GM20000 (cell line): ENCODE measurements around the gene SERPINF2.

Experiments used
- DNase-seq: peaks from one replicate; pipeline ENCODE4 v3.0.0; 2012; ENCODE audit warnings: low spot score
- TF ChIP-seq, protein P1 (sequence below): IDR thresholded peaks from 2 replicates; pipeline ENCODE4 v1.5.1; 2012; ENCODE audit warnings: mild to moderate bottlenecking, control low read depth; ENCODE audit errors: extremely low read depth, missing control alignments

Gene SERPINF2

DNA sequence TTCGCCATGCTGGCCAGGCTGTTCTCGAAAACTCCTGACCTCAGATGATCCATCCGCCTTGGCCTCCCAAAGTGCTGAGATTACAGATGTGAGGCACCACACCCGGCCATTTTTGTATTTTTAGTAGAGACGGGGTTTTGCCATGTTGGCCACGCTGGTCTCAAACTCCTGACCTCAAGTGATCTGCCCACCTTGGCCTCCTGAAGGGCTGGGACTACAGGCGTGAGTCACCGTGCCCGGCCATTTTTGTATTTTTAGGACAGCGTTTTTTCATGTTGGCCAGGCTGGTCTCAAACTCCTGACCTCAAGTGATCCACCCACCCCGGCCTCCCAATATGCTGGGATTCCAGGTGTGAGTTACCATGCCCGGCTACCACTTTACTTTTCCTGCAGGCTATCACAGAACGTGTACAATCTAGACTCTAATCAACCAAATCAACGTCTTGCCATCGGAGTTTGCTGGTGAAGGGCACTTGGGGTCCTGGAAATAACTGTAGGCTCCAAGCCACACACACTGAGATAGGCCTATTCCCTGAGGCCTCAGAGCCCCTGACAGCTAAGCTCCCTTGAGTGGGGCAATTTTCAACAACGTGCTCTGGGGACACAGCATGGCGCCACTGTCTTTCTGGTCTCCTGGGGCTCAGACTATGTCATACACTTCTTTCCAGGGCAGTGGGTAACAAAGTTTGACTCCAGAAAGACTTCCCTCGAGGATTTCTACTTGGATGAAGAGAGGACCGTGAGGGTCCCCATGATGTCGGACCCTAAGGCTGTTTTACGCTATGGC is 31.9 kb downstream of the SERPINF2 start:
- DNase-seq = no peak
- TF ChIP-seq, protein P1, sequence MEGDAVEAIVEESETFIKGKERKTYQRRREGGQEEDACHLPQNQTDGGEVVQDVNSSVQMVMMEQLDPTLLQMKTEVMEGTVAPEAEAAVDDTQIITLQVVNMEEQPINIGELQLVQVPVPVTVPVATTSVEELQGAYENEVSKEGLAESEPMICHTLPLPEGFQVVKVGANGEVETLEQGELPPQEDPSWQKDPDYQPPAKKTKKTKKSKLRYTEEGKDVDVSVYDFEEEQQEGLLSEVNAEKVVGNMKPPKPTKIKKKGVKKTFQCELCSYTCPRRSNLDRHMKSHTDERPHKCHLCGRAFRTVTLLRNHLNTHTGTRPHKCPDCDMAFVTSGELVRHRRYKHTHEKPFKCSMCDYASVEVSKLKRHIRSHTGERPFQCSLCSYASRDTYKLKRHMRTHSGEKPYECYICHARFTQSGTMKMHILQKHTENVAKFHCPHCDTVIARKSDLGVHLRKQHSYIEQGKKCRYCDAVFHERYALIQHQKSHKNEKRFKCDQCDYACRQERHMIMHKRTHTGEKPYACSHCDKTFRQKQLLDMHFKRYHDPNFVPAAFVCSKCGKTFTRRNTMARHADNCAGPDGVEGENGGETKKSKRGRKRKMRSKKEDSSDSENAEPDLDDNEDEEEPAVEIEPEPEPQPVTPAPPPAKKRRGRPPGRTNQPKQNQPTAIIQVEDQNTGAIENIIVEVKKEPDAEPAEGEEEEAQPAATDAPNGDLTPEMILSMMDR = no peak

DNA sequence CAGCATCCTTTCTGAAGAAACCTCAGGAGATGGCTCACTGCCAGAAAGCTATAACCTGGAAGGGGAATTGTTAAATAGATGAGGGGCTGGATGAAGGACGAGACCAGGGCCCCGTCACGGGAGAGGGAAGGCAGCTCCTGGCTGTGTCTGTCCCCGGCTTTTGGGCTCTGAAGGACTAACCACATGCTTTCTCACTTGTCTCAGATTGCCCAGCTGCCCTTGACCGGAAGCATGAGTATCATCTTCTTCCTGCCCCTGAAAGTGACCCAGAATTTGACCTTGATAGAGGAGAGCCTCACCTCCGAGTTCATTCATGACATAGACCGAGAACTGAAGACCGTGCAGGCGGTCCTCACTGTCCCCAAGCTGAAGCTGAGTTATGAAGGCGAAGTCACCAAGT is 33.7 kb downstream of the SERPINF2 start:
- DNase-seq = no peak
- TF ChIP-seq, protein P1 = no peak

DNA sequence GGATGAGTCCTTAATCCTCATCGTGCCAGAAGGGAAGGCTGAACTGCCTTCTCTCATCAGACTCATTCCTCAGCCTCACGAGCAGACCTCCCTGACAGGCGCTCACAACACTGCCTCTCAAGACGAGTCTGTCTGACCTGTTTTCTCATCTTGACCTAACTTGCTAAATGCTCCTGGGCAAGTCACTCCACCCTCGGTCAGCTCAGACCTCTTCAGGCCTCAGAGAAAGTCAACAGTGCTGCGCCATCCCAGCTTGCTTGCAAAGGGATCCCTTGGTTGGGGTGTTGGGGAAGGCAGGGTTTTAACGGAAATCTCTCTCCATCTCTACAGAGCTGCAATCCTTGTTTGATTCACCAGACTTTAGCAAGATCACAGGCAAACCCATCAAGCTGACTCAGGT is 34.2 kb downstream of the SERPINF2 start:
- TF ChIP-seq, protein P1 = no peak
- DNase-seq = no peak

DNA sequence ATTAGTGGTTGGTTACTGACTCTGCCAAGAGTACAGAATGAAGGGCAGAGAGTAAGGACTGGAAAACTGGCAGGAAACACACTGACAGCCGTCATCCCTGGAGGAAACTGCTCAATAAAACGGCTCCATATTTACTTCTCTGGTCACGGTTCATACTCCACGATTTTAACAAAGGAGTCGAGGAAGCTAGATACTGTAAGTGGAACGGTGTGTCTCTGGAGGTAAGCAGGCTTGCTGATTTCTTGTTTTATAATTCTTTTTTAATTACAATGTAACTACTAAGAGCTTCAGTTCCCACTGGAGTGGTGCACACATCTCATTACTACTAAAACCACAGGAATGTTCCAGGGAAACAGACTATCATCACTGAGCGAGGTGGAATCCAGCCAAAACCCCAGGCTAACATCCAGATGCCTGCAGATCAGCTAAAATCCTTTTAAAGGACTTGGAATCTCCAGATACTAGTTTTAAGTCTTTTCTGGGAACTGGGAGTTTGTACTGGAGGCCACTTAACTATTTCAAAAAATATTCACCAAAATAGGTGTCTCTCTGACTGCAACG is 37.0 kb downstream of the SERPINF2 start:
- TF ChIP-seq, protein P1 = no peak
- DNase-seq = no peak

DNA sequence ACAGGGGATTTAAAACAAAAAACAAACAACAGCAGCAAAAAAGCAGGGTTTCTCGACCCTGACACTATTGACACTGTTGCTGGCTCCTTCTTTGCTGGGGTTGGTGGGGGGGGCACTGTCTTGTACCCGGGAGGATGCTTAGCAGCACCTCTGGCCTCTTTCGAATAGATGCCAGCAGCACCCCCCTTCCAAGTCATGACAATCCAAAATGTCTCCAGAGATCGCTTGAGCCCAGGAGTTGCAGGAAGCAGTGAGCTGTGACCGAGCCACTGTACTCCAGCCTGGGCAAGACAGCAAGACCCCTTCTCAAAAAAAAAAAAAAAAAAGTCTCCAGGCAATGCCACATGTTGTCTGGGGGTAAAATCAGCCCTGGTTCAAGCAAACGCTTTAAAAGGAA is 39.5 kb downstream of the SERPINF2 start:
- TF ChIP-seq, protein P1 = no peak
- DNase-seq = no peak

DNA sequence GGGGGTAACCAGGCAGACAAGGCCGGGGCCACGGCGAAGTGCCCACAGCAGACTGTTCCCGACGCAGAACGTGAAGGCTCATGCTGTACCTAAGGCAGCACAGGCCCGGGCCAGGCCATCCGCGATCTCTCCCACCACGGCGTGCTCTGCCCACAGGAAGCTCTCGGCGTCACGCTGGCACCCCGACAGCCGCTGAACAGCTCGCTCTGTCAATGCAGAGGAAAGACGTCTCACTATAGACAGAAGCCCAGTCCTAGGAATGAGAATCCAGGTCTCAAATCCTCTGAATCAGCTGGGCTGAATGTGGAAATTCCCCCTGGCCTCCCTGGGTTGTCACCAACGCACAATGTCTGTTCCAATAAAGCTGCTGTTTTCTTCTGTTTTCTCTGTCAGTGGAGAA is 40.6 kb downstream of the SERPINF2 start:
- DNase-seq = no peak
- TF ChIP-seq, protein P1 = no peak

DNA sequence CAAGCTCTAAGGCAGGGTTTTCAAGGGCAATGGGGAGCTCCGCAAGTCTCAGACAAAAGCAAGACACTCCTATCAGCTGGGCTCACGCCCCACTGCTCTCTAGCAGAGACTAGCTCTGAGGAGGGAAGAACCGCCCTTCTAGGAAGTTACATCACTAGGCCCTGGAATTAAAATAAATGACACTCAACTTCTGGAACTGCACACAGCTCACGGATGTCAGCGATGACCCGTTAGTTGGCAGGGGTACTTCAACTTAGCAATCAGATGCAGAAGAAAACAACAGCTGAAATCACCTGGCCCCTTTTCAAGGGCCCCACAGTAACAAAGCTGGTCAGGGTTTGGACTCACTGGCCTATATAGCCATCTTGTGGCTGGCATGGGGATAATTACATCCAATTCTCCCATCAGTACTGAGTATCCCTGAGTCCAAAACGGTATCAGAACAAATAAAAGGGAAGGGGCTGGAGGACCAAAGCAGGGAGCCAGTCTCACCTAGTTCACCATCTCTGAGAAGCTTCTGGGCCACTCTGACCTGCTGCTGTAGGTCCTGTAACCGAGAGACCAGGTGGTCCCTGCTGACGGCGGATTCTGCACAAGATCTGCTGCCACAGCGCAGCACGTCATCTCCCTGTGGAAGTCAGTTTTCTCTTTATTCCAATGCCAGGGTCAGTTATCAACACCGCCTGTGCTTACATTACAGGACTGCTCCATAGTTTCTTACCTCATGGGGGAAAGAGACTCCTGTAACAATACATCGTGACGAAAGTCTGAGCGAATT is 41.4 kb downstream of the SERPINF2 start:
- peak; percentile 45 for DNase-seq
- TF ChIP-seq, protein P1 = no peak
